SW480 (cell line): ENCODE measurements around the gene UGGT1.
"Not testable (repeated sequence)": the region's sequence is repeated elsewhere in the genome, so short reads cannot be mapped to it uniquely, and the experiment has no call there.

Experiments used
- DNase-seq: peaks from one replicate; pipeline ENCODE4 v3.0.0-alpha.2; 2016; ENCODE audit warnings: low spot score

UGGT1 gene

GRCh38 chr2:128174067-128174466 lies 83.1 kb downstream of the UGGT1 start:
- DNase-seq = not testable (repeated sequence)

GRCh38 chr2:128177315-128177714 lies 86.3 kb downstream of the UGGT1 start:
- DNase-seq = no peak

DNA sequence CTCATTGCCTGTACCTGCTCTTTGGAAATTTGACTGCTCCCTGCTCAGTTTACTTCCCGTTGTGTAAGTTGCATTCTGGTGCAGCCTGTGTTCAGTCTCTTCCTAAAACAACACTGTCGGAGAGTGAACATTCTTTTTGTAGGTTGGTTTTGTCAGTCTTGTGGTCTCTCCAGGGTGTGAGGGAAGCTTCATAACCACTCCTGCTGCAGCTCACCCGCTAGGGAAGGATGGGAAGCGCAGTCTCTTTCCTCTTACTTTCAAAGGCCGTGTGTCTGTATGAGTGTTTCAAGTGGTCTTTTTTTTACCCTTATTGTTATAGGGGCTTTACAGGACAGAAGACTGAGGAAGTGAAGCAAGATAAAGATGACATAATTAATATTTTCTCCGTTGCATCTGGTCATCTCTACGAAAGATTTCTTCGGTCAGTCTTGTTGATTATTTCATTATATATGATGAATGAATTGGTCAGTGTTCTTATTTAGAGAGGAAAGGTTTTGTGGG lies 87.2 kb downstream of the UGGT1 start:
- DNase-seq = no peak

GRCh38 chr2:128178650-128179460 lies 87.9 kb downstream of the UGGT1 start:
- peak; percentile 29 for DNase-seq

DNA sequence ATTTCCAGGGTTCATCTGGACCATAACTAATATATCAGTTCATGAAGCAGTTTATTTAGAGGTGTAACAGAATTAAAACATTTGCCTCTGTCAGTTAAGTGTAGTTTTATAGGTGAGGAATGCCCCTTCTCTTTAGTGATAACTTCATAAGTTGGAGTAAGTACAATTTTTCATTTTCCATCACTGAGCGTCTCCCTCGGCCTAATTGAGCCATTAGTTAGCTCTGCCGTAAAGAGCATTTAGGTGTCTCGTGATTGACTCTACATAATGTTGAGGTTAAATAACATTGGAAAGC lies 88.4 kb downstream of the UGGT1 start:
- DNase-seq = no peak

GRCh38 chr2:128180031-128180430 lies 89.0 kb downstream of the UGGT1 start:
- no peak for DNase-seq

DNA sequence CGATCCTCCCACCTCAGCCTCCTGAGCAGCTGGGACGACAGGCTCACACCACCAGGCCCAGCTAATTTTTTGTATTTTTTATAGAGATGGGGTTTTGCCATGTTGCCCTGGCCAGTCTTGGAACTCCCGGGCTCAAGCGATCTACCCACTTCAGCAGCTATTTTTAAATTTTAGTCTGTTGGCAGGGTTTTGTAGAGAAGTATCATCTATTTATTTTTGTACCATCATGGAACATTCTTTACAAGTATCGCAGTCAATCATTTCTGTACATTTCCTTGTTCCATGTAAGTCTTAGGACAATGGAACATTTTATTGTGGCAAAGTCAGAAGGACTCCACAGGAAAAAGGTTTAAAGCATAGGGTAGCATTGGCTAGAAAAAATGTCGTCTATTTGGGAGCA lies 94.6 kb downstream of the UGGT1 start:
- DNase-seq = no peak

DNA sequence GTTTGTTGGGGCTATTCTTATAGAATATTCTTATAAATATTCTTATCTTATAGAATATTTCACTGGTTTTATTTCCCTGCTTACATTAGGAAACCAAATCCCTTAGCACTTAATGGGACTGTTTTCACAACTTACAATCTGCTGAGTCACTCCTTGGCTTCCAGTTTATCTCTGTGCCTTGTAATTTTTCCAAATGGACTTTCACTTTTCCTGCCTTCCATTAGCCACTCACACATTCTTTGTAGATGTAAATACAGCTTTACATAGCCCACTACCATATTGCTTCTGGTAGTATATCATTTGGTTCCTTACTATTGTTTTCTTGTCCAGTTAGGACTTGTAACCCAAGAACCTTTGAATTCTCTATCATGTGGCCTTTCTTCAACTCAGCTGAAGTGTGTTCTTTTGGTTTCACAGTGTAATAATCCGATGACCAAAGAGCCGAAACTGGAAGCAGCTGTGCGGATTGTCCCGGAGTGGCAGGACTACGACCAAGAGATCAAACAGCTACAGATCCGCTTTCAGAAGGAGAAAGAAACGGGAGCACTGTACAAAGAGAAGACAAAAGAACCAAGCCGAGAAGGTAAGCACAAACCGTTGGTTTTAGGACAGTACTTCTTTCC lies 96.1 kb downstream of the UGGT1 start:
- no peak for DNase-seq

- DNase-seq = no peak
Measured at GRCh38 chr2:128195435-128195984, 104.5 kb downstream of the UGGT1 start.

DNA sequence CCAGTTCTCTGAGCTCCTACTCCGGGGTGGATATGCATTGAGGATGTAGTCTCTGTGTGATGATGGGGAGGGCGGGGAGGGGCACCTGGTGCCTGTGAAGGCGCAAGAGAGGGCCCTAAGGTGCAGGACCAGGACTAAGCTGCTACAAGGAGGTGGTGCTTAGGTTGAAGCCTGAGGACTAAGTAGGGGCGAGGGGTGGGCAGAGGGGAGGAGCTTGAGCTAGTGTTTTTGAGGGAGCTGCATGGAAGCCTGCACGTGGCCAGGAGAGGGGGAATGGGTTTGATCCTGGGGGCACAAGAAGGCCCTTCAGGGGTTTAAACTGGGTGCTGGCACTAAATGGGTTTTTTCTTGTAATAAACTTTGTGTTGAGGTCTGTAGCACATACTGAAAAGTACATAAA lies 105.0 kb downstream of the UGGT1 start:
- no peak for DNase-seq

- no peak for DNase-seq
Measured at GRCh38 chr2:128196471-128196931, 105.5 kb downstream of the UGGT1 start.

DNA sequence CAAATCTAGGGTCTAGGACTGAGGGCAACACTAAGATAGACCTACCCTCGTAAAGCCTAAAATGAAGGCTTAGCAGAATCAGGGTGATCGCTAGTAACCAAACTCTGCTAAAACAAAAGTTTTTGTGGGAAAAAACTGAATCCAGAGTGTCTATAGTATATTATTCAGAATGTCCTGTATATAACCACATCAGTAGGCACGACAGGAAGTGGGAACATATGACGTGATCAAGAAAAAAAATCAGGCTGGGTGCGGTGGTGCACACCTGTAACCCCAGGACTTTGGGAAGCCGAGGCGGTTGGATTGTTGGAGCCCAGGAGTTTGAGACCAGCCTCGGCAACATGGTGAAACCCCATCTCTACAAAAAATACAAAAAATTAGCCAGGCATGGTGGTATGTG lies 106.1 kb downstream of the UGGT1 start:
- DNase-seq = no peak

DNA sequence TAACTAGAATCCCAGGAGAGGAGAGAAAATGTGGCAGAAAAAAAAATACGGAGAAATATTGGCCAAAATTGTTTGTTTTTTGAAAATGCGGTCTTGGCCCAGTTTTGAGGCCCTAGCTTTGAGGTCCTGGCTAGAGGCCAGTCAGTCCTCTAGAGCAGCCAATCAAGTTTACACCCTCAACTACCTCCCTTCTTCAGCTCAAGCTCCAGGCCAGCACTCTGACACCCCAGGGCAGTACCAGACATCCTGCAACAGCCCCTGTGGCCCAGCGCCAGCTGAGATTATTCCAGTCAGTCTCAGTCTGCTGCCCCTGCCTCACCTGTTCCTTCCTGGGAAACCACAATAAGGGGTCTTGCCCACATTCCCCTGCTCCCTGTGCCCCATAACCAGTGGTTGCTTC lies 107.7 kb downstream of the UGGT1 start:
- no peak for DNase-seq

DNA sequence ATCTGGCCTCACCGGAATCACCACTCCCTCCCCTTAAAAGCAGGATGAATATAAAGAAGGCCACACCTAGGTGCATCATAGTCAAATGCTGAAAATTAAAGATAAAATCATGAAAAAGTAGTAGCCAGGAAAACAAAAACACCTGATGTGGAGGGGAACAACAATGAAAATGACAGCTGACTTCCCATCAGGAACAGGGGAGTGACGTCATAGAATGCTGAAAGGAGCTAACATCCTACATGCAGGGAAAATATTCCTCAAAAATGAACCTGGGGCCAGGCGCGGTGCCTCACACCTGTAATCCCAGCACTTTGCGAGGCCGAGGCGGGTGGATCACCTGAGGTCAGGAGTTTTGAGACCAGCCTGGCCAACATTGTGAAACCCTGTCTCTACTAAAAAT lies 108.1 kb downstream of the UGGT1 start:
- DNase-seq = no peak

- no peak for DNase-seq
Measured at GRCh38 chr2:128202791-128203190, 111.8 kb downstream of the UGGT1 start.

- DNase-seq = no peak
Measured at GRCh38 chr2:128206245-128206644, 115.2 kb downstream of the UGGT1 start.

DNA sequence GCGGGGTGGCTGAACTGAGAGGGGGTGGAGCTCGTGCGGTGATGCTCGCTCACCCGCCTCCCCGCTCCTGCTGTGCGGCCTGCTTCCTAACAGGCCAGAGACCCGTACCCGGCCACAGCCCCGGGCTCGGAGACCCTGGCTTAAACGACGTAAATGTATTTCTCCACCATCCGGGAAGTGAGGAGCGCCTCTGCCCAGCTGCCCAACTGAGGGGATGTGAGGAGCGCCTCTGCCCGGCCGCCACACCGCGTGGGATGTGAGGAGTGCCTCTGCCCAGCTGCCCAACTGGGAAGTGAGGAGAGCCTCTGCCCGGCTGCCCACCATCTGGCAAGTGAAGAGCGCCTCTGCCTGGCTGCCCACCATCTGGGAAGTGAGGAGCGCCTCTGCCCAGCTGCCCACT lies 117.0 kb downstream of the UGGT1 start:
- no peak for DNase-seq

GRCh38 chr2:128208631-128209324 lies 117.8 kb downstream of the UGGT1 start:
- not testable (repeated sequence) for DNase-seq

- no peak for DNase-seq
Measured at GRCh38 chr2:128214251-128214650, 123.3 kb downstream of the UGGT1 start.

- no peak for DNase-seq
Measured at GRCh38 chr2:128214866-128215460, 124.0 kb downstream of the UGGT1 start.

DNA sequence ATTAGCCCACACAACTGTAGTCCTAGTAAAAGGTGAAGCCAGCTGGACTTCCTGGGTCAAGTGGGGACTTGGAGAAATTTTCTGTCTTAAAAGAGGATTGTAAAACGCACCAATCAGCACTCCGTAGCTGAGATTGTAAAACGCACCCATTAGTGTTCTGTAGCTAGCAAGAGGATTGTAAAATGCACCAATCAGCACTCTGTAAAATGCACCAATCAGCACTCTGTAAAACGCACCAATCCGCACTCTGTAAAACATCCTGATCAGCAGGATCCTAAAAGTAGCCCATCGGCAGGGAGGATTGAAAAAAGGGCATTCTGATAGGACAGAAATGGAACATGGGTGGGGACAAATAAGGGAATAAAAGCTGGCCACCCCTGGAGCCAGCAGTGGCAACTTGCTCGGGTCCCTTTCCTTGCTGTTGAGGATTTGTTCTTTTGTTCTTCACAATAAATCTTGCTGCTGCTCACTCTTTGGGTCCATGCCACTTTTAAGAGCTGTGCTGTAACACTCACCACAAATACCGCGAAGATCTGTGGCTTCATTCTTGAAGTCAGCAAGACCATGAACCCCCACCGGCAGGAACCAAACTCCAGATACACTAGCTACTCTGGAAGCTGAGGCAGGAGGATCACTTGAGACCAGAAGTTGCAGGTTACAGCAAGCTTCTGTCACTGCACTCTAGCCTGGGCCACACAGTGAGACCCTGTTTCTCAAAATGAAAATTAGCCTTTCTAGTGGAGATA lies 125.1 kb downstream of the UGGT1 start:
- no peak for DNase-seq

DNA sequence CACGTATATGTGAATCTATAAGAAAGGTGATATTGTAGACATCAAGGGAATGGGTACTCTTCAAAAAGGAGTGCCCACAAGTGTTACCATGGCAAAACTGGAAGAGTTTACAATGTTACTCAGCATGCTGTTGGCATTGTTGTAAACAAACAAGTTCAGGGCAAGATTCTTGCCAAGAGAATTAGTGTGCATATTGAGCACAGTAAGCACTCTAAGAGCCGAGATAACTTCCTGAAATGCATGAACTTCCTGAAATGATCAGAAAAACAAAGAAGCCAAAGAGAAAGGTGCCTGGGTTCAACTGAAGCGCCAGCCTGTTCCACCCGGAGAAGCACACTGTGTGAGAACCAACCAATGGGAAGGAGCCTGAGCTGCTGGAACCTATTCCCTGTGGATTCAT lies 126.7 kb downstream of the UGGT1 start:
- DNase-seq = no peak
